22Rv1 (cell line): ENCODE results near the gene AGAP1.

Experiments
- CTCF ChIP-seq: fragments of 450-650 bp; IDR thresholded peaks from 2 replicates; pipeline ENCODE4 v1.5.1; 2017; ENCODE audit warnings: mild to moderate bottlenecking
- ZFX ChIP-seq: fragments of 450-650 bp; IDR thresholded peaks from 2 replicates; pipeline ENCODE4 v1.6.1; 2017; ENCODE audit warnings: antibody characterized with exemption, borderline replicate concordance

- no peak for TF ChIP-seq CTCF
- no peak for TF ChIP-seq ZFX
These were observed 50.8 kb downstream of the AGAP1 start for GRCh38 chr2:235544689-235544969.
